H1 (cell line): ENCODE data around the gene ENAH. TPM values are rescaled to one million over a fixed set of nuclear protein-coding genes. Genes with fewer than 3 reads are reported as not detected.

Experiments used
- CTCF ChIA-PET: fragments of 300-600 bp; sonication (Branson Sonifier 250); formaldehyde crosslinking; loops from one replicate; lab custom pipeline; 2021; ENCODE audit not compliant: partially characterized antibody; lab: Charles Lee
- POLR2A ChIA-PET: fragments of 300-600 bp; sonication (Branson Sonifier 250); formaldehyde crosslinking; loops from one replicate; lab custom pipeline; 2021; ENCODE audit warnings: inconsistent platforms; ENCODE audit not compliant: partially characterized antibody; lab: Charles Lee
- DNase-seq, 2 experiments: peaks; one replicate each; pipeline versions ENCODE4 v3.0.0 to v3.0.0-alpha.2; 2010 to 2022; ENCODE audit warnings: low spot score in 2 of 2, low read depth in 1 of 2, mixed read lengths in 1 of 2
- FAIRE-seq: peaks from 2 replicates; lab custom pipeline; 2011; peaks lifted over from hg19 to GRCh38; lab: Jason Lieb, UNC
- H2AFZ ChIP-seq: 2 replicates; pipeline ENCODE4 v1.8.1; 2012; ENCODE audit warnings: low read length, inconsistent platforms
- H2AK5ac ChIP-seq: 2 replicates; pipeline ENCODE4 v1.6.1; 2013; ENCODE audit warnings: low read depth, low read length
- H2BK120ac ChIP-seq: replicated peaks from 2 replicates; pipeline ENCODE3; 2013; ENCODE audit warnings: low read depth, low read length, inconsistent platforms
- H2BK12ac ChIP-seq: 2 replicates; pipeline ENCODE4 v1.6.1; 2013; ENCODE audit warnings: low read depth, low read length
- H2BK15ac ChIP-seq: 2 replicates; pipeline ENCODE4 v1.6.1; 2013; ENCODE audit warnings: low read length
- H2BK20ac ChIP-seq: 2 replicates; pipeline ENCODE4 v1.6.1; 2013; ENCODE audit warnings: low read length
- H2BK5ac ChIP-seq: 2 replicates; pipeline ENCODE4 v1.6.1; 2013; ENCODE audit warnings: low read depth, low read length
- H3K14ac ChIP-seq: 2 replicates; pipeline ENCODE4 v1.6.1; 2013; ENCODE audit warnings: inconsistent platforms; ENCODE audit not compliant: insufficient read length
- H3K18ac ChIP-seq: 2 replicates; pipeline ENCODE4 v1.6.1; 2013; ENCODE audit warnings: low read length; ENCODE audit errors: extremely low read depth
- H3K23ac ChIP-seq: 2 replicates; pipeline ENCODE4 v1.6.1; 2013; ENCODE audit warnings: inconsistent platforms; ENCODE audit not compliant: insufficient read length
- H3K23me2 ChIP-seq: 2 replicates; pipeline ENCODE4 v1.6.1; 2013; ENCODE audit warnings: low read depth, low read length
- H3K27ac ChIP-seq: 2 replicates; pipeline ENCODE4 v1.6.1; 2011; ENCODE audit warnings: low read depth, low read length, inconsistent platforms
- H3K27me3 ChIP-seq, 4 experiments: replicated peaks in 1 of 4; 1 replicate in 1 of 4; 2 replicates in 3 of 4; pipeline versions ENCODE4 v1.6.1 to v1.8.1; 2011 to 2013; ENCODE audit warnings: low read length in 3 of 4, mild to moderate bottlenecking in 3 of 4, inconsistent platforms in 2 of 4, mixed read lengths in 2 of 4, moderate library complexity in 1 of 4; ENCODE audit not compliant: control insufficient read depth in 3 of 4, insufficient read depth in 3 of 4; ENCODE audit errors: extremely low read depth in 1 of 4
- H3K36me3 ChIP-seq, 4 experiments: 2 replicates each; pipeline versions ENCODE4 v1.6.1 to v1.8.1; 2011 to 2013; ENCODE audit warnings: mild to moderate bottlenecking in 4 of 4, low read length in 3 of 4, moderate library complexity in 2 of 4, control low read depth in 1 of 4, inconsistent platforms in 1 of 4; ENCODE audit not compliant: insufficient read depth in 4 of 4, control insufficient read depth in 2 of 4
- H3K4ac ChIP-seq: replicated peaks from 2 replicates; pipeline ENCODE3; 2013; ENCODE audit warnings: low read length, low read depth, mixed read lengths, inconsistent platforms; ENCODE audit not compliant: insufficient read length
- H3K4me1 ChIP-seq, 4 experiments: replicated peaks in 1 of 4; 1 replicate in 1 of 4; 2 replicates in 3 of 4; pipeline versions ENCODE4 v1.6.1 to v1.8.1; 2011 to 2013; ENCODE audit warnings: low read length in 3 of 4, inconsistent platforms in 2 of 4, mixed read lengths in 1 of 4; ENCODE audit not compliant: insufficient read depth in 4 of 4, control insufficient read depth in 3 of 4
- H3K4me2 ChIP-seq, 2 experiments: 2 replicates each; pipeline versions ENCODE4 v1.6.1 to v1.8.1; 2011 to 2013; ENCODE audit warnings: low read depth in 2 of 2, low read length in 2 of 2, control low read depth in 1 of 2, inconsistent platforms in 1 of 2, mild to moderate bottlenecking in 1 of 2; ENCODE audit not compliant: insufficient read depth in 1 of 2
- H3K4me3 ChIP-seq, 4 experiments: fragments of 200-600, 300-600 bp in 1 of 4; sonication (generic), shearing (Covaris generic), sonication (Bioruptor Twin) in 1 of 4; 2 replicates each; pipeline versions ENCODE4 v1.5.1 to v1.8.1; 2011 to 2016; ENCODE audit warnings: low read length in 4 of 4, low read depth in 3 of 4, control low read depth in 2 of 4, inconsistent platforms in 2 of 4, mild to moderate bottlenecking in 2 of 4, mixed read lengths in 1 of 4, moderate library complexity in 1 of 4; ENCODE audit not compliant: insufficient read depth in 2 of 4; ENCODE audit errors: extremely low read depth in 1 of 4
- H3K56ac ChIP-seq: replicated peaks from 2 replicates; pipeline ENCODE3; 2013; ENCODE audit warnings: low read depth, mild to moderate bottlenecking, mixed read lengths, low read length, inconsistent platforms; ENCODE audit not compliant: insufficient read length
- H3K79me1 ChIP-seq: 2 replicates; pipeline ENCODE4 v1.6.1; 2013; ENCODE audit warnings: low read depth, low read length, control low read depth
- H3K79me2 ChIP-seq, 2 experiments: 2 replicates each; pipeline versions ENCODE4 v1.6.1 to v1.8.1; 2012 to 2013; ENCODE audit warnings: low read length in 2 of 2, mild to moderate bottlenecking in 2 of 2, inconsistent platforms in 1 of 2; ENCODE audit not compliant: insufficient read depth in 2 of 2, control insufficient read depth in 1 of 2
- H3K9ac ChIP-seq, 4 experiments: replicated peaks in 1 of 4; 1 replicate in 1 of 4; 2 replicates in 3 of 4; pipeline versions ENCODE4 v1.6.1 to v1.8.1; 2011 to 2013; ENCODE audit warnings: low read depth in 3 of 4, low read length in 3 of 4, control low read depth in 2 of 4, mild to moderate bottlenecking in 2 of 4, moderate library complexity in 2 of 4, inconsistent platforms in 1 of 4; ENCODE audit errors: extremely low read depth in 1 of 4
- H3K9me3 ChIP-seq, 2 experiments: 2 replicates each; pipeline versions ENCODE4 v1.6.1 to v1.8.1; 2012 to 2013; ENCODE audit warnings: mild to moderate bottlenecking in 2 of 2, moderate library complexity in 2 of 2, control low read depth in 1 of 2, inconsistent platforms in 1 of 2, low read depth in 1 of 2, low read length in 1 of 2, mixed read lengths in 1 of 2; ENCODE audit not compliant: insufficient read depth in 2 of 2
- H4K20me1 ChIP-seq, 2 experiments: replicated peaks in 1 of 2; 2 replicates each; pipeline versions ENCODE3 to v1.8.1; 2011 to 2013; ENCODE audit warnings: inconsistent platforms in 2 of 2, low read length in 2 of 2, mild to moderate bottlenecking in 1 of 2; ENCODE audit not compliant: insufficient read depth in 2 of 2, control insufficient read depth in 1 of 2
- H4K5ac ChIP-seq: 2 replicates; pipeline ENCODE4 v1.6.1; 2013; ENCODE audit warnings: low read length, low read depth, mixed read lengths, inconsistent platforms; ENCODE audit not compliant: insufficient read length
- H4K8ac ChIP-seq: 2 replicates; pipeline ENCODE4 v1.8.0; 2013; ENCODE audit warnings: mild to moderate bottlenecking, moderate library complexity, low read length, inconsistent platforms; ENCODE audit not compliant: insufficient read depth; ENCODE audit errors: extremely low read depth
- H4K91ac ChIP-seq: replicated peaks from 2 replicates; pipeline ENCODE3; 2013; ENCODE audit warnings: low read length, mixed read lengths, inconsistent platforms; ENCODE audit not compliant: insufficient read length
- ATF3 ChIP-seq: IDR thresholded peaks from 2 replicates; pipeline ENCODE4 v1.6.1; 2011; ENCODE audit warnings: low read depth, mild to moderate bottlenecking, low read length; ENCODE audit not compliant: insufficient read depth
- CTCF ChIP-seq, 3 experiments: IDR thresholded peaks; 1 replicate in 2 of 3; 2 replicates in 1 of 3; pipeline versions ENCODE4 v1.5.1 to v1.6.1; 2011; ENCODE audit warnings: low read length in 3 of 3, mild to moderate bottlenecking in 3 of 3, inconsistent platforms in 2 of 3, low read depth in 1 of 3, moderate library complexity in 1 of 3; ENCODE audit not compliant: insufficient read depth in 1 of 3; ENCODE audit errors: control extremely low read depth in 1 of 3
- GABPA ChIP-seq: IDR thresholded peaks from 2 replicates; pipeline ENCODE4 v1.6.1; 2011; ENCODE audit warnings: mild to moderate bottlenecking, low read length, moderate library complexity, borderline replicate concordance; ENCODE audit not compliant: insufficient read depth
- KDM4A ChIP-seq: IDR thresholded peaks from one replicate; pipeline ENCODE4 v1.7.1; 2012; ENCODE audit warnings: low read depth, mild to moderate bottlenecking, moderate library complexity, low read length, inconsistent platforms; ENCODE audit not compliant: severe bottlenecking
- YY1 ChIP-seq: IDR thresholded peaks from 2 replicates; pipeline ENCODE4 v1.6.1; 2011; ENCODE audit warnings: low read depth, mild to moderate bottlenecking, low read length
- WGBS, 2 experiments: shearing (Covaris generic) in 1 of 2; methylation state at CpG; one replicate each; pipeline versions ENCODE4 v1.1.6 to v1.1.7; 2013 to 2015; ENCODE audit warnings: low lambda C conversion rate in 2 of 2, mixed read lengths in 2 of 2, inconsistent platforms in 1 of 2, low coverage in 1 of 2, missing lambda C conversion rate in 1 of 2; ENCODE audit not compliant: insufficient replicate concordance in 2 of 2, insufficient coverage in 1 of 2, insufficient read length in 1 of 2; ENCODE audit errors: extremely low coverage in 1 of 2, missing lambda C conversion rate in 1 of 2; 5-methylcytosine and 5-hydroxymethylcytosine counted together
- polyA plus RNA-seq, 7 experiments: library from polyadenylated mRNA; depleted of rRNA in 3 of 7; stranded (reverse) in 5 of 7; unstranded in 2 of 7; fragments of >200 nt in 5 of 7; fragments of 200-250 nt in 2 of 7; gene quantifications; 1 replicate in 5 of 7; 2 replicates in 1 of 7; 4 replicates in 1 of 7; pipeline versions ENCODE4 v1.2.1 to v1.2.3, GENCODE V29; 2011 to 2013; ENCODE audit warnings: missing spikeins in 2 of 7, mixed read lengths in 2 of 7
- total RNA-seq: library from RNA; stranded (reverse); fragmentation: NEBNext Ultra II Directional; extraction: Animal tissue kit (Norgen Biotek cat#: 25700); gene quantifications from 2 replicates; pipeline ENCODE4 v1.2.1, GENCODE V29; 2021

ENAH gene
- total and polyA plus RNA-seq, 2 of the 8 experiments (the other 6 are each of a cell fraction or from before 2014, with no cell fraction given), result 39.1 to 335 TPM

DNA sequence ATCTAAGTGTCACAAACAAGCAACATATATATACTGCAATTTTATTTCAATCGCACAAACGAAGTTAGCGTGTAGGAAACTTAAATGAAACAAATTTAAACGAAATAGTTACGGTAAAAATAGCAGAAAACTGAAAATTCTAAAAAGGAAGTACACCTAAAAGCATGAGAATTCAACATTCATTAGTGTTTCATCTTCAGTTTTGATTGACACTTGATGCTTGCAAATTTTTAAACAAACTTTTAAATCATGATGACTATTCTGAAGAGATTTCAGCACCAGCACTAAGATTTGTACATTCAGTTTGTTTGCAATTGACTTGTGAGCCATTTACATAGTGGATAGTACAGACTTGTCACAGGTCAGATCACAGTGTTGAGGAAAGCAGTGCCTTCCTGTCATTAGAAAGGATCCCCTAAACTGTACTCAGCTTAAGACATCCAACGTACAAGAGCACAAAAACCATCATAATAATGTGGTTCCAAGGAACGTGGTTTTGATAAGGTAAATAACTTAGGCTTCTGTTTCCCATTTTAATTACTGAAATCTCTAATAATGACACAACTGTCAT, 158.0 kb downstream of the ENAH start:
- no peak overlapping the region for H3K18ac ChIP-seq
- FAIRE-seq, result no peak
- H4K91ac ChIP-seq, result no peak overlapping the region
- no peak overlapping the region for H3K4ac ChIP-seq
- no peak overlapping the region for H3K14ac ChIP-seq
- no peak for TF ChIP-seq KDM4A
- no peak for TF ChIP-seq CTCF (IDR thresholded peaks at IDR 0.05; ENCODE audit: control extremely low read depth in 1 of 3, insufficient read depth in 1 of 3, low read depth in 1 of 3, low read length in 3 of 3)
- TF ChIP-seq ATF3, result no peak
- no peak for TF ChIP-seq YY1
- TF ChIP-seq GABPA, result no peak
- no peak overlapping the region for H3K4me3 ChIP-seq
- no peak overlapping the region for H2AK5ac ChIP-seq
- H3K36me3 ChIP-seq, result peaks cover 0 to 42% (median 9%) of the 10 kb centered on the region in 4 experiments; a peak in 5 of 8 replicates
- ChIA-PET POLR2A (no interaction called here), CTCF (no interaction called here)
- no peak overlapping the region for H4K8ac ChIP-seq
- H3K27ac ChIP-seq, result no peak overlapping the region
- no peak overlapping the region for H3K56ac ChIP-seq
- H4K5ac ChIP-seq, result no peak overlapping the region
- H3K23me2 ChIP-seq, result no peaks in the 10 kb centered on the region
- no peaks in the 10 kb centered on the region for H3K9me3 ChIP-seq
- H3K79me1 ChIP-seq, result no peaks in the 10 kb centered on the region
- no peaks in the 10 kb centered on the region for H3K27me3 ChIP-seq
- H3K23ac ChIP-seq, result no peak overlapping the region
- no peak overlapping the region for H2BK20ac ChIP-seq
- no peak overlapping the region for H3K9ac ChIP-seq
- 76% methylated on average over 7 of the region's 7 CpGs; no CpG with 5 or more reads in 1 of the 2 experiments for WGBS, 2 experiments
- no peaks in the 10 kb centered on the region for H3K79me2 ChIP-seq
- H2AFZ ChIP-seq, result no peak overlapping the region
- no peak overlapping the region for H2BK15ac ChIP-seq
- no peak overlapping the region for H2BK12ac ChIP-seq
- H2BK5ac ChIP-seq, result no peak overlapping the region
- H3K4me1 ChIP-seq, result no peaks in the 10 kb centered on the region
- H3K4me2 ChIP-seq, result no peak overlapping the region
- DNase-seq, result no peak
- no peaks in the 10 kb centered on the region for H4K20me1 ChIP-seq
- H2BK120ac ChIP-seq, result no peak overlapping the region
